Stimulated activated CD8-positive, alpha-beta memory T cell treated with anti-CD3 and anti-CD28 coated beads, Interleukin-15, amount 100 ng/mL, for 48 hours (primary cell): ENCODE results near the gene ADD1.

Source experiments
- DNase-seq, 2 donors: peaks; one replicate each; pipeline ENCODE4 v3.0.0-alpha.2; 2020; ENCODE audit warnings: low read depth in 2 of 2

Gene ADD1

GRCh38 chr4:2963966-2964471 lies 120.4 kb downstream of the ADD1 start:
- DNase-seq: no peak

GRCh38 chr4:2964706-2965258 lies 121.1 kb downstream of the ADD1 start:
- DNase-seq: no peak

- no peak for DNase-seq
Measured at GRCh38 chr4:2965262-2965661, 121.6 kb downstream of the ADD1 start.

GRCh38 chr4:2968381-2968780 lies 124.7 kb downstream of the ADD1 start:
- DNase-seq: no peak

GRCh38 chr4:2971275-2971674 lies 127.6 kb downstream of the ADD1 start:
- no peak for DNase-seq

GRCh38 chr4:2977211-2978088 lies 133.8 kb downstream of the ADD1 start:
- DNase-seq: no peak
